OCI-LY3 (cell line): ENCODE results near the gene LTBP2.

Experiments used
- EZH2phosphoT487 ChIP-seq: fragments of 200-600 bp; shearing (Covaris generic); IDR thresholded peaks from 2 replicates; pipeline ENCODE4 v1.6.1; 2018; ENCODE audit warnings: antibody characterized with exemption, mixed run types, low read depth
- TF ChIP-seq, protein P1 (sequence below): fragments of 200-600, 300-600 bp; sonication (generic); IDR thresholded peaks from 2 replicates; pipeline ENCODE4 v1.5.1; 2014; ENCODE audit warnings: antibody characterized with exemption, low read length, low read depth

DNA sequence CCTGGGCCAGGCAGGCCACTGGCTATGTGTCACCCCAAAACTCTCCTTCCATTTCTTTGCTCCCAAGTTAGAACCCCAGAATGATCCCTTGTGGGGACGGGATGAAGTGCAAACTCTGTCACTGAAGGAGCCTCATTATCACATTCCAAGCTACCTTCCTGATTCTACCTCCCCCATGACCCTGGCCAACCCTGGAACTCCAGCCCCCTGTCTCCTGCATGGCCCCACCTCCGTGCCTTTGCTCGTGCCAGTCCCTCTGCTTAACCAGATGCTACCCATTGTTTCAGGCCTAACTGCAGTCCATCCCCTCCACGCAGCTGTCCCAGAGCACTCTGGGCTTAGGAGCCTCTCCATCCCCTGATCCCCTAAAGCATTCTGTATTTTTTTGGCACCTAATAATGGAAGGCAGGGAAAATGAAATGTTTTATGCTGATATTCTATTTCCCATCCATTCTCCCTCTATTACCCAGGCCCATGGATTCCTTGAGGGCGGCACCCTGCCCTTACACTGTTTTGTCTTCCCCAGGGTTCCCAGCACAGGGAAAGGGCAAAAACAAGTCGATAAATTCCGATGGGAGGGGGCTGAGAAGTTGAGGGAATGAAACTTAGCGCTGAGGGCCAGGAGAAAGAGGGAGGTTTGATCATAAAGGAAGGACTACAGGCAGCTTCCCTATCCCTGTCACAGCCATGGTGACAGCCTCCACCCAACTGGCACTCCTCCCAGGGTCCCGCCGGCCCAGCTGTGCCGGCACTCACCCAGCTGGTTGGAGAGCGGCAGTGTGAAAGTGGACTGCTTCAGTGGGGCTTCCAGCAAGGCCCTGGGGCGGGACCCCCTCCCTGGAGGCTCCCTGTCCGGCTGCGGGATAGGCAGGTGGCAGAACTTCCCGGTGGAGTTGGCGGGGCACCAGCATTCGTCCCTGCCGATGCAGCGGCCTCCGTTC is 60.3 kb downstream of the LTBP2 start:
- TF ChIP-seq, protein P1, sequence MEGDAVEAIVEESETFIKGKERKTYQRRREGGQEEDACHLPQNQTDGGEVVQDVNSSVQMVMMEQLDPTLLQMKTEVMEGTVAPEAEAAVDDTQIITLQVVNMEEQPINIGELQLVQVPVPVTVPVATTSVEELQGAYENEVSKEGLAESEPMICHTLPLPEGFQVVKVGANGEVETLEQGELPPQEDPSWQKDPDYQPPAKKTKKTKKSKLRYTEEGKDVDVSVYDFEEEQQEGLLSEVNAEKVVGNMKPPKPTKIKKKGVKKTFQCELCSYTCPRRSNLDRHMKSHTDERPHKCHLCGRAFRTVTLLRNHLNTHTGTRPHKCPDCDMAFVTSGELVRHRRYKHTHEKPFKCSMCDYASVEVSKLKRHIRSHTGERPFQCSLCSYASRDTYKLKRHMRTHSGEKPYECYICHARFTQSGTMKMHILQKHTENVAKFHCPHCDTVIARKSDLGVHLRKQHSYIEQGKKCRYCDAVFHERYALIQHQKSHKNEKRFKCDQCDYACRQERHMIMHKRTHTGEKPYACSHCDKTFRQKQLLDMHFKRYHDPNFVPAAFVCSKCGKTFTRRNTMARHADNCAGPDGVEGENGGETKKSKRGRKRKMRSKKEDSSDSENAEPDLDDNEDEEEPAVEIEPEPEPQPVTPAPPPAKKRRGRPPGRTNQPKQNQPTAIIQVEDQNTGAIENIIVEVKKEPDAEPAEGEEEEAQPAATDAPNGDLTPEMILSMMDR = no peak
- no peak for TF ChIP-seq EZH2phosphoT487
